Lung (tissue), 16 donors: Measurements from ENCODE around the gene NAXE. TPM values are rescaled to one million over a fixed set of nuclear protein-coding genes. Genes with fewer than 3 reads are reported as not detected.

Experiments
- ATAC-seq: fragments of 200-7000 bp; cut with Tn5 transposase; one replicate; pipeline ENCODE4 v1.9.1; 2020; ENCODE audit warnings: moderate number of reproducible peaks; ENCODE audit not compliant: insufficient read depth, low FRiP score
- DNase-seq, 3 donors: peaks; one replicate each; pipeline ENCODE4 v3.0.0-alpha.2; 2013 to 2017
- H3K27ac ChIP-seq, 2 donors: one replicate each; pipeline ENCODE4 v1.5.1; 2013; ENCODE audit warnings: mild to moderate bottlenecking in 2 of 2, moderate library complexity in 2 of 2, control low read depth in 1 of 2, inconsistent platforms in 1 of 2, low read depth in 1 of 2, low read length in 1 of 2
- H3K27me3 ChIP-seq, 3 donors: one replicate each; pipeline ENCODE4 v1.5.1; 2013; ENCODE audit warnings: low read length in 2 of 3; ENCODE audit not compliant: control insufficient read depth in 3 of 3, insufficient read depth in 3 of 3
- H3K36me3 ChIP-seq, 4 donors: one replicate each; pipeline ENCODE4 v1.5.1; 2013; ENCODE audit warnings: low read length in 4 of 4, mild to moderate bottlenecking in 1 of 4, moderate library complexity in 1 of 4; ENCODE audit not compliant: control insufficient read depth in 4 of 4, insufficient read depth in 4 of 4
- H3K4me1 ChIP-seq, 5 donors: one replicate each; pipeline ENCODE4 v1.5.1; 2013; ENCODE audit warnings: low read length in 5 of 5, mild to moderate bottlenecking in 2 of 5, moderate library complexity in 1 of 5; ENCODE audit not compliant: control insufficient read depth in 5 of 5, insufficient read depth in 5 of 5
- H3K4me3 ChIP-seq: one replicate; pipeline ENCODE4 v1.5.1; 2013; ENCODE audit warnings: mild to moderate bottlenecking, control low read depth, moderate library complexity
- H3K9ac ChIP-seq, 2 donors: one replicate each; pipeline ENCODE4 v1.5.1; 2013; ENCODE audit warnings: low read length in 2 of 2, control low read depth in 1 of 2; ENCODE audit not compliant: insufficient read depth in 1 of 2
- H3K9me3 ChIP-seq, 4 donors: one replicate each; pipeline ENCODE4 v1.5.1; 2013; ENCODE audit warnings: low read length in 3 of 4, mild to moderate bottlenecking in 1 of 4, moderate library complexity in 1 of 4; ENCODE audit not compliant: control insufficient read depth in 4 of 4, insufficient read depth in 3 of 4
- WGBS, 2 donors: extraction: QIAGEN DNeasy Blood & Tissue Kit; methylation state at CpG; one replicate each; pipeline ENCODE4 v1.1.7; 2013; 5-methylcytosine and 5-hydroxymethylcytosine counted together
- long read RNA-seq, 5 donors: transcript quantifications; one replicate each; lab custom pipeline, GENCODE V29; 2026
- polyA plus RNA-seq, 2 donors: library from polyadenylated mRNA; stranded (reverse); fragments of 200-250 nt; gene quantifications; one replicate each; pipeline ENCODE4 v1.2.1, GENCODE V29; 2013
- total RNA-seq, 2 donors: library from RNA; depleted of rRNA in 1 of 2; stranded (reverse); fragments of >200 nt in 1 of 2; gene quantifications; one replicate each; pipeline ENCODE4 v1.2.1, GENCODE V29; 2014 to 2021
- TF ChIP-seq, protein P1 (sequence below): IDR thresholded peaks from 2 replicates; pipeline ENCODE4 v1.5.1; 2012; ENCODE audit warnings: mild to moderate bottlenecking; ENCODE audit errors: control extremely low read depth, extremely low read depth
- donor health status: control.
- donor health status: control.
- donor health status: Bipolar disorder and iron deficiency.
- donor health status: healthy.
- donor health status: DM: yes; HTN: yes; CAD: no.

Gene NAXE
- 10 to 100 TPM; 38.1 to 95.8 TPM for total RNA-seq
- 10 to 100 TPM; 74.1 to 83.5 TPM for polyA plus RNA-seq
- long read RNA-seq, donor 1, transcript NAXE-205 (2 exons, 529 nt) = minor isoform, 5 of 58 reads
- long read RNA-seq, donor 1, transcript NAXE-203 (6 exons, 1,125 nt) = major isoform, 40 of 58 reads
- long read RNA-seq, donor 1, partial matches to known transcripts = 0 of 58 reads
- long read RNA-seq, donor 1, other reads (novel, unspliced or antisense) = 12 of 58 reads
- long read RNA-seq, donor 2, transcript NAXE-203 (6 exons, 1,125 nt) = major isoform, 14 of 16 reads
- long read RNA-seq, donor 2, partial matches to known transcripts = 0 of 16 reads
- long read RNA-seq, donor 2, other reads (novel, unspliced or antisense) = 0 of 16 reads
- long read RNA-seq, donor 3, transcript NAXE-203 (6 exons, 1,125 nt) = major isoform, 16 of 25 reads
- long read RNA-seq, donor 3, partial matches to known transcripts = 6 of 25 reads
- long read RNA-seq, donor 3, other reads (novel, unspliced or antisense) = 0 of 25 reads
- long read RNA-seq, donor 4, transcript NAXE-203 (6 exons, 1,125 nt) = major isoform, 14 of 19 reads
- long read RNA-seq, donor 4, partial matches to known transcripts = 0 of 19 reads
- long read RNA-seq, donor 4, other reads (novel, unspliced or antisense) = 0 of 19 reads
- long read RNA-seq, donor 5, transcript NAXE-203 (6 exons, 1,125 nt) = major isoform, 46 of 59 reads
- long read RNA-seq, donor 5, partial matches to known transcripts = 0 of 59 reads
- long read RNA-seq, donor 5, other reads (novel, unspliced or antisense) = 10 of 59 reads

DNA sequence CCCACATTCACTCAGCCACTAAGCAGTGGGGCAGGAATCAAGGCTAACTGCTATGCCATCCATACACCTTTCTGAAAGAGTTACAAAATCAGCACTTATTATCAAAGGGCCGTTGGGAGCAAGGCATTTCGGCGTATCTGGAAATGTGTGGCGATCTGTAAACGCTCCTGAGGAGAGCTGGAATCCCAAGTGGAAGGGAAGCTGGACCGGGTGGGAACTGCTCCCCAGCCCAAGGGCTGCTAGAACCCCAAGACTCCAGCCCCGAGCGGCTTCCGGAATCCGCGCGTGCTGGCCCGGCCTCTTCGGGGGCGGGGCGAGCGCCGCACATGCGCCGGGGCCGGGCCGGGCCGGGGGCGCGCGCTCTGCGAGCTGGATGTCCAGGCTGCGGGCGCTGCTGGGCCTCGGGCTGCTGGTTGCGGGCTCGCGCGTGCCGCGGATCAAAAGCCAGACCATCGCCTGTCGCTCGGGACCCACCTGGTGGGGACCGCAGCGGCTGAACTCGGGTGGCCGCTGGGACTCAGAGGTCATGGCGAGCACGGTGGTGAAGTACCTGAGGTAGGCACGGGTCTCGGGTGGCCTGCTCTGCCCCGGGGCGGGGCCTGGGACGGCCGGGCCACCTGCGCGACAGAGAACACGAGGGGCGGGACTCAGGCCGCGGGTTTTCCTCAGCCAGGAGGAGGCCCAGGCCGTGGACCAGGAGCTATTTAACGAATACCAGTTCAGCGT is at the start of gene NAXE:
NAXE (plus strand) TSS at position 345 of the 726 bp plus-strand sequence; CDS start at position 374, 29 bp downstream.
- peak within 1 kb of the TSS; percentile 79 for H3K4me3 ChIP-seq
- H3K36me3 ChIP-seq = peaks cover 0 to 26% (median 11%) of the 10 kb centered on the region in 4 donors
- DNase-seq (peak; percentile 75 to 80 (median 76)), ATAC-seq (peak; percentile 96)
- H3K27me3 ChIP-seq = no peaks in the 10 kb centered on the region
- H3K9ac ChIP-seq = peak within 1 kb of the TSS; percentile 69 to 90
- H3K4me1 ChIP-seq = peaks cover 0 to 12% (median 3%) of the 10 kb centered on the region in 5 donors
- 0% methylated on average over 56 to 60 of the region's 60 CpGs for WGBS, 2 donors
- no peaks in the 10 kb centered on the region for H3K9me3 ChIP-seq
- H3K27ac ChIP-seq = peak within 1 kb of the TSS; percentile 91
- TF ChIP-seq, protein P1, sequence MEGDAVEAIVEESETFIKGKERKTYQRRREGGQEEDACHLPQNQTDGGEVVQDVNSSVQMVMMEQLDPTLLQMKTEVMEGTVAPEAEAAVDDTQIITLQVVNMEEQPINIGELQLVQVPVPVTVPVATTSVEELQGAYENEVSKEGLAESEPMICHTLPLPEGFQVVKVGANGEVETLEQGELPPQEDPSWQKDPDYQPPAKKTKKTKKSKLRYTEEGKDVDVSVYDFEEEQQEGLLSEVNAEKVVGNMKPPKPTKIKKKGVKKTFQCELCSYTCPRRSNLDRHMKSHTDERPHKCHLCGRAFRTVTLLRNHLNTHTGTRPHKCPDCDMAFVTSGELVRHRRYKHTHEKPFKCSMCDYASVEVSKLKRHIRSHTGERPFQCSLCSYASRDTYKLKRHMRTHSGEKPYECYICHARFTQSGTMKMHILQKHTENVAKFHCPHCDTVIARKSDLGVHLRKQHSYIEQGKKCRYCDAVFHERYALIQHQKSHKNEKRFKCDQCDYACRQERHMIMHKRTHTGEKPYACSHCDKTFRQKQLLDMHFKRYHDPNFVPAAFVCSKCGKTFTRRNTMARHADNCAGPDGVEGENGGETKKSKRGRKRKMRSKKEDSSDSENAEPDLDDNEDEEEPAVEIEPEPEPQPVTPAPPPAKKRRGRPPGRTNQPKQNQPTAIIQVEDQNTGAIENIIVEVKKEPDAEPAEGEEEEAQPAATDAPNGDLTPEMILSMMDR = no peak

DNA sequence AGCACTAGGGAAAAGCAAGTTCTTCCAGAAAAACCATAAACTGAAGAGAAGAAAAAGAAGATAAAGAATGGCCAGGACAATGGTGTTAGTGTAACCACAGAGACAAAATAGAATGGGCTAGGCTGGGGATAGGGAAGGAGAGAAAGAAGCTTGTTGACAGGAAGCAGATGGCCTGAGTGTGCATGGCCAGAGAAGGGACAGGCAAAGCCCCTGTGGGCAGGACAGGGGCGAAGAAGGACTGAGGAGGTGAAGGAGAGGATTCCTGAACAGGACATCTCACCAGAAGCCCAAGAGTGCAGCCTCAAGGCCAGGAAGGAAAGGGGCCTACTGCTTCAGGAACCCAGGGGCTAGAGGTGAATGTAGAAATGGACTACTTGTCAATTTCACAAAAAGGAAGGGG is 48.5 kb upstream of the NAXE start:
- Histone ChIP-seq H3K4me1 (no peaks in the 10 kb centered on the region), H3K36me3 (peaks cover 0 to 5% (median under 1%) of the 10 kb centered on the region in 4 donors), H3K9ac (no peak overlapping the region), H3K27ac (no peak overlapping the region), H3K4me3 (no peak overlapping the region), H3K9me3 (no peaks in the 10 kb centered on the region), H3K27me3 (no peaks in the 10 kb centered on the region)
- TF ChIP-seq, protein P1 = no peak
- WGBS, 2 donors = 63 to 89% methylated on average over 1 of the region's 1 CpG
- DNase-seq (no peak), ATAC-seq (no peak)

DNA sequence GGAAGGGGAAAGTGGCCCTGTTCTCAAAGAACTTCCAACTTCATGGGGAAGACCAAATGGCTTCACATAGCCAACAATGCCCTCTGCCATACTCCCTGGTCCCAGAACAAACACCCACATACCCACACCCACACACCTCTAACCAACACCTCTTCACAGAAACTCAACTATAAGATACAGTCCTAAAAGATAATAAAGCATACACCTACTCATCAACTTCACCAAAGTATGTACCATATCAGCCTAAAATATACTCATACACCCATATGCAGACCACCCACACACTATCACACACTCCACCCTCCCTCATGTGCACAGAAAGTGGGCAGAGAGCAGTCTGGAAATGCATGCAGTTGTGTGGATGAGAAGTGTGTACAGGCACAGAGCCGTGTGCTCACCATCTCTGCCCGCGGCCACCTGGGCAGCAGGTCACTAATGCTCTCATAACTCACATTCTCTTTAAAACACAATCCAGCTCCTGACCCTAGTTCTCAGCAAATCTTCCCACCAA is 46.9 kb upstream of the NAXE start:
- DNase-seq (no peak), ATAC-seq (no peak)
- Histone ChIP-seq H3K4me1 (no peaks in the 10 kb centered on the region), H3K36me3 (peaks cover 0 to 6% (median 0%) of the 10 kb centered on the region in 4 donors), H3K27ac (no peak overlapping the region), H3K27me3 (no peaks in the 10 kb centered on the region), H3K9me3 (no peaks in the 10 kb centered on the region), H3K4me3 (no peak overlapping the region), H3K9ac (no peak overlapping the region)
- TF ChIP-seq, protein P1 = no peak
- WGBS, 2 donors = 100% methylated on average over 3 of the region's 3 CpGs
